ENCODE measurements around the gene CCDC88C.
A peak's percentile ranks its signal among the peaks of the same experiment; 100 is the strongest.
"Not testable (repeated sequence)": the region's sequence is repeated elsewhere in the genome, so short reads cannot be mapped to it uniquely, and the experiment has no call there.

Gene CCDC88C

GRCh38 chr14:91252871-91253794 lies 164.5 kb downstream of the CCDC88C start:
- no peak overlapping the region for H3K27ac ChIP-seq (ENCODE audit: low read depth, low read length)
- peak overlapping the region; percentile 66 for H3K4me3 ChIP-seq (ENCODE audit: low read depth in 1 of 2, low read length in 2 of 2)
- H3K27me3 ChIP-seq (ENCODE audit: control insufficient read depth in 1 of 2, insufficient read depth in 2 of 2, low read length in 2 of 2), result peaks cover 0 to 7% of the 10 kb centered on the region in 2 donors
- no peaks in the 10 kb centered on the region for H3K36me3 ChIP-seq (ENCODE audit: control insufficient read depth in 1 of 2, insufficient read depth in 2 of 2, low read length in 2 of 2)
- H3K9ac ChIP-seq (ENCODE audit: low read depth in 1 of 2, low read length in 2 of 2), result peak overlapping the region; percentile 35 to 57
- H3K9me3 ChIP-seq (ENCODE audit: control insufficient read depth in 1 of 2, low read length in 2 of 2), result no peaks in the 10 kb centered on the region
- H3K4me1 ChIP-seq (ENCODE audit: control insufficient read depth in 1 of 2, insufficient read depth in 2 of 2, low read length in 2 of 2), result peaks cover 32 to 42% of the 10 kb centered on the region in 2 donors

- Histone ChIP-seq H3K9ac (ENCODE audit: low read depth in 1 of 2, low read length in 2 of 2) (no peak overlapping the region), H3K9me3 (ENCODE audit: control insufficient read depth in 1 of 2, low read length in 2 of 2) (no peaks in the 10 kb centered on the region), H3K27me3 (ENCODE audit: control insufficient read depth in 1 of 2, insufficient read depth in 2 of 2, low read length in 2 of 2) (peaks cover 0 to 7% of the 10 kb centered on the region in 2 donors), H3K27ac (ENCODE audit: low read depth, low read length) (peak overlapping the region; percentile 17), H3K36me3 (ENCODE audit: control insufficient read depth in 1 of 2, insufficient read depth in 2 of 2, low read length in 2 of 2) (no peaks in the 10 kb centered on the region), H3K4me3 (ENCODE audit: low read depth in 1 of 2, low read length in 2 of 2) (no peak overlapping the region), H3K4me1 (ENCODE audit: control insufficient read depth in 1 of 2, insufficient read depth in 2 of 2, low read length in 2 of 2) (peaks cover 28 to 32% of the 10 kb centered on the region in 2 donors)
Measured at GRCh38 chr14:91250912-91251311, 166.7 kb downstream of the CCDC88C start.

GRCh38 chr14:91249841-91250616 lies 167.6 kb downstream of the CCDC88C start:
- Histone ChIP-seq H3K9me3 (ENCODE audit: control insufficient read depth in 1 of 2, low read length in 2 of 2) (no peaks in the 10 kb centered on the region), H3K4me1 (ENCODE audit: control insufficient read depth in 1 of 2, insufficient read depth in 2 of 2, low read length in 2 of 2) (peaks cover 28 to 32% of the 10 kb centered on the region in 2 donors), H3K27ac (ENCODE audit: low read depth, low read length) (peak overlapping the region; percentile 17), H3K36me3 (ENCODE audit: control insufficient read depth in 1 of 2, insufficient read depth in 2 of 2, low read length in 2 of 2) (no peaks in the 10 kb centered on the region), H3K9ac (ENCODE audit: low read depth in 1 of 2, low read length in 2 of 2) (no peak overlapping the region), H3K27me3 (ENCODE audit: control insufficient read depth in 1 of 2, insufficient read depth in 2 of 2, low read length in 2 of 2) (peaks cover 0 to 7% of the 10 kb centered on the region in 2 donors), H3K4me3 (ENCODE audit: low read depth in 1 of 2, low read length in 2 of 2) (no peak overlapping the region)

GRCh38 chr14:91246051-91246852 lies 171.4 kb downstream of the CCDC88C start:
- no peak overlapping the region for H3K27ac ChIP-seq (ENCODE audit: low read depth, low read length)
- no peak overlapping the region for H3K4me3 ChIP-seq (ENCODE audit: low read depth in 1 of 2, low read length in 2 of 2)
- no peaks in the 10 kb centered on the region for H3K9me3 ChIP-seq (ENCODE audit: control insufficient read depth in 1 of 2, low read length in 2 of 2)
- no peaks in the 10 kb centered on the region for H3K27me3 ChIP-seq (ENCODE audit: control insufficient read depth in 1 of 2, insufficient read depth in 2 of 2, low read length in 2 of 2)
- peaks cover 20 to 40% of the 10 kb centered on the region in 2 donors for H3K4me1 ChIP-seq (ENCODE audit: control insufficient read depth in 1 of 2, insufficient read depth in 2 of 2, low read length in 2 of 2)
- H3K9ac ChIP-seq (ENCODE audit: low read depth in 1 of 2, low read length in 2 of 2), result no peak overlapping the region
- no peaks in the 10 kb centered on the region for H3K36me3 ChIP-seq (ENCODE audit: control insufficient read depth in 1 of 2, insufficient read depth in 2 of 2, low read length in 2 of 2)

- H3K4me1 ChIP-seq (ENCODE audit: control insufficient read depth in 1 of 2, insufficient read depth in 2 of 2, low read length in 2 of 2), result peaks cover 15 to 35% of the 10 kb centered on the region in 2 donors
- not testable (repeated sequence) for H3K9ac ChIP-seq (ENCODE audit: low read depth in 1 of 2, low read length in 2 of 2); H3K36me3 ChIP-seq (ENCODE audit: control insufficient read depth in 1 of 2, insufficient read depth in 2 of 2, low read length in 2 of 2); H3K27ac ChIP-seq (ENCODE audit: low read depth, low read length); H3K4me3 ChIP-seq (ENCODE audit: low read depth in 1 of 2, low read length in 2 of 2); H3K9me3 ChIP-seq (ENCODE audit: control insufficient read depth in 1 of 2, low read length in 2 of 2); H3K27me3 ChIP-seq (ENCODE audit: control insufficient read depth in 1 of 2, insufficient read depth in 2 of 2, low read length in 2 of 2)
Measured at GRCh38 chr14:91245616-91246015, 172.0 kb downstream of the CCDC88C start.

GRCh38 chr14:91245029-91245428 lies 172.6 kb downstream of the CCDC88C start:
- H3K27me3 ChIP-seq (ENCODE audit: control insufficient read depth in 1 of 2, insufficient read depth in 2 of 2, low read length in 2 of 2), result no peaks in the 10 kb centered on the region
- no peaks in the 10 kb centered on the region for H3K9me3 ChIP-seq (ENCODE audit: control insufficient read depth in 1 of 2, low read length in 2 of 2)
- peaks cover 9 to 29% of the 10 kb centered on the region in 2 donors for H3K4me1 ChIP-seq (ENCODE audit: control insufficient read depth in 1 of 2, insufficient read depth in 2 of 2, low read length in 2 of 2)
- no peaks in the 10 kb centered on the region for H3K36me3 ChIP-seq (ENCODE audit: control insufficient read depth in 1 of 2, insufficient read depth in 2 of 2, low read length in 2 of 2)
- peak overlapping the region in 1 of 2 donors; percentile 18 for H3K9ac ChIP-seq (ENCODE audit: low read depth in 1 of 2, low read length in 2 of 2)
- H3K27ac ChIP-seq (ENCODE audit: low read depth, low read length), result no peak overlapping the region
- H3K4me3 ChIP-seq (ENCODE audit: low read depth in 1 of 2, low read length in 2 of 2), result peak overlapping the region; percentile 27 to 57

GRCh38 chr14:91244501-91244901 lies 173.1 kb downstream of the CCDC88C start, which contains the start of gene GPR68:
Gene GPR68 (minus strand): TSS chr14:91244704. CDS start chr14:91235050, 9,654 bp downstream.
- Histone ChIP-seq H3K4me3 (ENCODE audit: low read depth in 1 of 2, low read length in 2 of 2) (peak within 1 kb of the TSS; percentile 56 to 57), H3K9me3 (ENCODE audit: control insufficient read depth in 1 of 2, low read length in 2 of 2) (no peaks in the 10 kb centered on the region), H3K27ac (ENCODE audit: low read depth, low read length) (peak within 1 kb of the TSS; percentile 25), H3K36me3 (ENCODE audit: control insufficient read depth in 1 of 2, insufficient read depth in 2 of 2, low read length in 2 of 2) (no peaks in the 10 kb centered on the region), H3K9ac (ENCODE audit: low read depth in 1 of 2, low read length in 2 of 2) (peak within 1 kb of the TSS; percentile 38 to 42), H3K27me3 (ENCODE audit: control insufficient read depth in 1 of 2, insufficient read depth in 2 of 2, low read length in 2 of 2) (no peaks in the 10 kb centered on the region), H3K4me1 (ENCODE audit: control insufficient read depth in 1 of 2, insufficient read depth in 2 of 2, low read length in 2 of 2) (peaks cover 4 to 29% of the 10 kb centered on the region in 2 donors)

GRCh38 chr14:91243074-91243471 lies 174.5 kb downstream of the CCDC88C start:
- H3K27me3 ChIP-seq (ENCODE audit: control insufficient read depth in 1 of 2, insufficient read depth in 2 of 2, low read length in 2 of 2), result no peaks in the 10 kb centered on the region
- H3K27ac ChIP-seq (ENCODE audit: low read depth, low read length), result no peak overlapping the region
- H3K4me3 ChIP-seq (ENCODE audit: low read depth in 1 of 2, low read length in 2 of 2), result peak overlapping the region; percentile 50 to 56
- peak overlapping the region in 1 of 2 donors; percentile 42 for H3K9ac ChIP-seq (ENCODE audit: low read depth in 1 of 2, low read length in 2 of 2)
- no peaks in the 10 kb centered on the region for H3K9me3 ChIP-seq (ENCODE audit: control insufficient read depth in 1 of 2, low read length in 2 of 2)
- H3K36me3 ChIP-seq (ENCODE audit: control insufficient read depth in 1 of 2, insufficient read depth in 2 of 2, low read length in 2 of 2), result no peaks in the 10 kb centered on the region
- peaks cover 4 to 29% of the 10 kb centered on the region in 2 donors for H3K4me1 ChIP-seq (ENCODE audit: control insufficient read depth in 1 of 2, insufficient read depth in 2 of 2, low read length in 2 of 2)

- no peaks in the 10 kb centered on the region for H3K27me3 ChIP-seq (ENCODE audit: control insufficient read depth in 1 of 2, insufficient read depth in 2 of 2, low read length in 2 of 2)
- H3K27ac ChIP-seq (ENCODE audit: low read depth, low read length), result no peak overlapping the region
Measured at GRCh38 chr14:91242635-91243034, 175.0 kb downstream of the CCDC88C start.

More at GRCh38 chr14:91242635-91243034, 175.0 kb downstream of the CCDC88C start:
- Histone ChIP-seq H3K36me3 (ENCODE audit: control insufficient read depth in 1 of 2, insufficient read depth in 2 of 2, low read length in 2 of 2) (no peaks in the 10 kb centered on the region), H3K4me1 (ENCODE audit: control insufficient read depth in 1 of 2, insufficient read depth in 2 of 2, low read length in 2 of 2) (peaks cover 4 to 29% of the 10 kb centered on the region in 2 donors), H3K9ac (ENCODE audit: low read depth in 1 of 2, low read length in 2 of 2) (peak overlapping the region in 1 of 2 donors; percentile 42), H3K4me3 (ENCODE audit: low read depth in 1 of 2, low read length in 2 of 2) (peak overlapping the region; percentile 50 to 56), H3K9me3 (ENCODE audit: control insufficient read depth in 1 of 2, low read length in 2 of 2) (no peaks in the 10 kb centered on the region)
